Uterus (tissue), 2 donors: ENCODE data around the gene ZNF407.

Source experiments
- CTCF ChIP-seq, 4 experiments: fragments of 200-600 bp in 2 of 4; fragments of 450-650 bp in 2 of 4; sonication (generic) in 2 of 4; IDR thresholded peaks; one replicate each; pipeline ENCODE4 v1.5.1; 2016 to 2019; ENCODE audit warnings: antibody characterized with exemption in 4 of 4, mild to moderate bottlenecking in 2 of 4, moderate library complexity in 1 of 4
- POLR2A ChIP-seq, 2 donors: fragments of 450-650 bp; IDR thresholded peaks; one replicate each; pipeline ENCODE4 v1.6.1; 2016; ENCODE audit warnings: antibody characterized with exemption in 2 of 2, mild to moderate bottlenecking in 1 of 2, moderate library complexity in 1 of 2

GRCh38 chr18:74957588-74958224 is 360.0 kb downstream of the ZNF407 start:
- TF ChIP-seq CTCF (IDR thresholded peaks at IDR 0.05) (no peak), POLR2A (IDR thresholded peaks at IDR 0.05) (no peak)
